Glomerular visceral epithelial cell (primary cell): Measurements from ENCODE around the gene UTP14A.

Experiments
- DNase-seq: peaks from one replicate; pipeline ENCODE4 v3.0.0-alpha.2; 2016; ENCODE audit errors: extremely low spot score

The UTP14A gene

GRCh38 chrX:129953334-129953648, 47.3 kb downstream of the UTP14A start:
- no peak for DNase-seq

- DNase-seq = no peak
Measured at GRCh38 chrX:129953881-129954280, 47.9 kb downstream of the UTP14A start.

- no peak for DNase-seq
Measured at GRCh38 chrX:129954804-129955203, 48.8 kb downstream of the UTP14A start.

- DNase-seq = no peak
Measured at GRCh38 chrX:129955682-129956081, 49.7 kb downstream of the UTP14A start.

GRCh38 chrX:129956145-129956544, 50.2 kb downstream of the UTP14A start:
- no peak for DNase-seq

- DNase-seq = no peak
Measured at GRCh38 chrX:129956765-129957164, 50.8 kb downstream of the UTP14A start.

- peak; percentile 37 for DNase-seq
Measured at GRCh38 chrX:129957241-129958082, 51.5 kb downstream of the UTP14A start.

- DNase-seq = no peak
Measured at GRCh38 chrX:129958083-129958465, 52.1 kb downstream of the UTP14A start.

GRCh38 chrX:129958814-129959492, 53.0 kb downstream of the UTP14A start:
- no peak for DNase-seq

- DNase-seq = no peak
Measured at GRCh38 chrX:129959493-129959832, 53.5 kb downstream of the UTP14A start.

- DNase-seq = peak; percentile 56
Measured at GRCh38 chrX:129961180-129962083, 55.5 kb downstream of the UTP14A start.

- no peak for DNase-seq
Measured at GRCh38 chrX:129963729-129964128, 57.8 kb downstream of the UTP14A start.

GRCh38 chrX:129965166-129965565, 59.2 kb downstream of the UTP14A start:
- DNase-seq = no peak

- no peak for DNase-seq
Measured at GRCh38 chrX:129968968-129969367, 63.0 kb downstream of the UTP14A start.

GRCh38 chrX:129976441-129976840, 70.5 kb downstream of the UTP14A start:
- DNase-seq = no peak
